Measurements from ENCODE around the gene EIF2S1.
A peak's percentile ranks its signal among the peaks of the same experiment; 100 is the strongest.
"Not testable (repeated sequence)": the region's sequence is repeated elsewhere in the genome, so short reads cannot be mapped to it uniquely, and the experiment has no call there.

Gene EIF2S1

GRCh38 chr14:67359775-67360469 lies at the start of gene EIF2S1, which contains the start of gene ATP6V1D:
Gene EIF2S1 (plus strand): TSS chr14:67360328. CDS start chr14:67364768, 4,440 bp downstream.
Gene ATP6V1D (minus strand): TSS chr14:67359804. CDS start chr14:67359698, 106 bp downstream.
- peak; percentile 100 for DNase-seq (ENCODE audit: low read depth)

DNA sequence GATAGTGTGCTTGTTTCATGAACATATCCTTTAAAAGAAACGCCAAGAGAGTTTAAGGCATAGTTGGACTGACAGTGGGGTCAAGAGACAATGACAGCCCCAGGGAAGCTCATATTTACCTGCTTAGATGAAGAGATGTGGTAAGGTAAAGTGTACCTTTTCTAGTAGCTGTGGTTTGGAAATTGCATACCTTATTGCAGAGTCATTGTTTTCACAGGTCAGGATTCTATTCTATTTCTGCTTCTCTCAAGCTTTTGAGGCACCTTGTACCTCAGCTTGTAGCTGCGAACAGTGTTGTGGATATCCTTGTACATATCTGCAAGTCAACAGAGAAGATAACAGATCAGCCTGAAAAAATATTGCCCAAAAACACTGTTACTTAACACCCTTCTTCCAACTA lies 48.3 kb upstream of the EIF2S1 start:
- DNase-seq (ENCODE audit: low read depth): no peak

- no peak for DNase-seq (ENCODE audit: low read depth)
These were observed 47.0 kb upstream of the EIF2S1 start for GRCh38 chr14:67313153-67313552.

DNA sequence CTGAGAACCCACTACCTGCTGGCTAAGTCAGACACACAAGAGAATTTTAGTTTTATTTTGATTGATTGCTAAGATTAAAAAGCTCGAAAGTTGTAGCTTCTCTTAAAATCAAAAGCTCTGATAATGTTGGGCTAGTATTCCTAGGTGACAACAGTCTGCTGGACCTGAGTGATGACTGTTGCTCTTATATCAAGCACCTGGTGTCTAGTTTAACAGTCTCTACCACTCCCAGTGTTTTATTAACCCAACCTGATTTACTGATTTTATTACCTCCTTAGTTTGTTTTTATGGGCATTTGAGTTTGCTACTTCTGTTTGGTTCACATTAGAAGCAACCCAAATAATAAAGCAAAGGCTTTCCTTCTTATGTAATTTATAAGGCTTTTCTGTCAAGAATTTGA lies 42.3 kb upstream of the EIF2S1 start:
- no peak for DNase-seq (ENCODE audit: low read depth)

DNA sequence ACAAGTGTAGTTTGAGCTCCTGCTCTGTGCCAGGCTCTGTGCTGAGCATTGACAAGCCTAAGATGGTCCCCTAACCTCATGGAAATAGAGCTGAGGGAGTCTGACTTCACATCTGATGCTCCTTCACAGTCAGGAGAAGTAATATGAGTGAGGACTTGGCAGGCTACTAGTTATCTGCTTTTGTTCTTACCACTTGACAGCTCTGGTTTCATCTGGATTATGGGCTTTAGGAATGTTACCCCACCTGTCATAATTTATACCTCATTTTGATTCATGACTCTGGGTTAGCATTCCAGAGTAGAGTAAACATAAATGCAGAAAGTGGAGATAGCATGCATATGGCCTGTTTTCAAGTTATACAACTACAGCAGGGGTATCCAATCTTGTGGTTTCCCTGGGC lies 41.0 kb upstream of the EIF2S1 start:
- no peak for DNase-seq (ENCODE audit: low read depth)

DNA sequence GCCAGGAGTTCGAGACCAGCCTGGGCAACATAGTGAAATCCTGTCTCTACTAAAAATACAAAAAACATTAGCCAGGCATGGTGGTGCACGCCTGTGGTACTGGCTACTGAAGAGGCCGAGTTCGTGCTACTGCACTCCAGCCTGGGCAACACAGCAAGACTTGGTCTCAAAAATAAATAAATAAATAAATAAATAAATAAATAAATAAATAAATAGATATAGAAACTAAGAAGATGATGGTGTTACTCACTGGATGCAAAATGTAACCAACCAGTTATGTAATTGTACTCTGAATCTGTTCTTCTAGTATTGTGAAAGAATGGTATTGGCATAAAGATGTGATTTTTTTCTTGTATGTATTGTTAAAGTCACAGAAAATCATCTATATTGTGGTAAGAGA lies 30.5 kb upstream of the EIF2S1 start:
- DNase-seq (ENCODE audit: low read depth): not testable (repeated sequence)

DNA sequence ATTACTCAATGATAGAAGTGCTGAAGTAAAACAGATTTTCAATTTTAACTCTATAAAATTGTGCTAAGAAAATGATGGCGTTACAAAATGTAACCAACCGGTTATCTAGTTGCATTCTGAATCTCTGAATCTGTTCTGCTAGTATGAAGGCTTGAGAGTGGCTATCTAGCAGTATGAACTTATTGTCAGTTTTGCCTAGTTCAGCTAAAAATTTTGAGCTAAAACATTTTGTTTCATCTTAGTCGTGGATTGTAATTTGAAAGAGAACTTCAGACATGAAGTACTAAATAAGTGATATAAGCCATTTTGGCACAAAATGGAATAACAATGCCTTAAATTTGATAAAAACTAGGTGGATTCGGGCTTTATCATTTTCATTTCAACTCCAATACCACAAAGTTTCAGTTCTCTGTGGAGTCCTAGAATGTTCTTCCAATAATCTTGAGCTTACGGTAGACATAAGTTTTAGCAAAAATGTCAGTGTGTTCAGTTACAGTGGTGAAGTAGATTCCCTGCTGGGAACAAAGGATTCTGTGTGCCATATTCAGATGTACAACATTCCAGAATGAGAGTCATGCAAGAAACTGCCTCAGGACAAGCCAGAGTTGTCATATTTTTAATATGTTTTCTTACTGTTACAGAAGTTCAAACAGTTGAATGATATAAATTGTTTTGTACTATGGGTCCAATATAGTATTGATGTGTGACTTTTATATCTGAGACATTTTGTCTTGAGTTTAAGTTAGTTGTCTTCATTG lies 28.6 kb upstream of the EIF2S1 start:
- no peak for DNase-seq (ENCODE audit: low read depth)

DNA sequence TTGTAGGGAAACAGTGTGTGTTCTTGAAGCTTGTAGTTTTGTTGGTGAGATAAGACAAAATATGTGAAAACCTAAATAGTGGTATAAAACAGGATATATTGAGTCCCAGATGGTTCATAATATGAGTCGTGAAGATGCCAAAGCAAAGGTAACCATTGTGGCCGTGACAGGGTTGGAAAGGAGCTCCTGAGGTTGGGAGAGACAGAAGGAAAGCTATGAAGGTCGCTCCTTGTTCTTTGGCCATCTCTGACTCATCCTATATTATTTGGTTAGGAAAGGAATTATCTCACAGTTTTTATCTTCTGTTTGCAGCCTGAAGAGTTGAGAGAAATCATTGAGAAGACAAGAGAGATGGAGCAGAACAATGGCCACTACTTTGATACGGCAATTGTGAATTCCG lies 27.7 kb upstream of the EIF2S1 start:
- no peak for DNase-seq (ENCODE audit: low read depth)

GRCh38 chr14:67335781-67336180 lies 24.3 kb upstream of the EIF2S1 start:
- DNase-seq (ENCODE audit: low read depth): no peak

DNA sequence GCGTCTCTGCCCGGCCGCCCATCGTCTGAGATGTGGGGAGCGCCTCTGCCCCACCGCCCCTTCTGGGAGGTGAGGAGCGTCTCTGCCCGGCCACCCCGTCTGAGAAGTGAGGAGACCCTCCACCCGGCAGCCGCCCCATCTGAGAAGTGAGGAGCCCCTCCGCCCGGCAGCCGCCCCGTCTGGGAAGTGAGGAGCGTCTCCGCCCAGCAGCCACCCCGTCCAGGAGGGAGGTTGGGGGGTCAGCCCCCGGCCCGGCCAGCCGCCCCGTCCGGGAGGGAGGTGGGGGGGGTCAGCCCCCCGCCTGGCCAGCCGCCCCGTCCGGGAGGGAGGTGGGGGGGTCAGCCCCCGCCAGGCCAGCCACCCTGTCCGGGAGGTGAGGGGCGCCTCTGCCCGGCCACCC lies 18.9 kb upstream of the EIF2S1 start:
- DNase-seq (ENCODE audit: low read depth): not testable (repeated sequence)

DNA sequence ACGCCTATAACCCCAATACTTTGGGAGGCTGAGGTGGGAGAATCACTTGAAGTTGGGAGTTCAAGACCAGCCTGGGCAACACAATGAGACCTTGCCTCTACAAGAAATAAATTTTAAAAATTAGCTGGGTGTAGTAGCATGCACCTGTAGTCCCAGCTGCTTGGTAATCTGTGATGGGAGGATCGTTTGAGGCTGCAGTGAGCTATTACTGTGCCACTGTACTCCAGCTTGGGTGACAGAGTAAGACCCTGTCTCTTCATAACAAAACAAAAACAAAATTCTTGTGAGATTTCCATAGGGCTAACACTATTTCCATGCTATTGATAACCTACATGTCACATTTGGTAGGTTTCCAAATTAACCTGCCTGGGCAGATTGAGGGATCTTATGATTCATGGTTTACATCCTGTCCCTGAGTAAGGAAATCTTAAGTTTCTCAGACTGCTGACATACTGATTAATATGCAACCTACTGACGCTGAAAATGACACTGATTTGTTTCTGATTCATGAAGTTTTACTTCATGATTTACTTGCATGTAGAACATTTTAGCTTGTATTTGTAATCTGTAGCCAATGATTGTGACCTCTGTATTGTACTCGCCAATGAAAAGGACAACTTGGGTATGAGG lies 16.4 kb upstream of the EIF2S1 start:
- no peak for DNase-seq (ENCODE audit: low read depth)

DNA sequence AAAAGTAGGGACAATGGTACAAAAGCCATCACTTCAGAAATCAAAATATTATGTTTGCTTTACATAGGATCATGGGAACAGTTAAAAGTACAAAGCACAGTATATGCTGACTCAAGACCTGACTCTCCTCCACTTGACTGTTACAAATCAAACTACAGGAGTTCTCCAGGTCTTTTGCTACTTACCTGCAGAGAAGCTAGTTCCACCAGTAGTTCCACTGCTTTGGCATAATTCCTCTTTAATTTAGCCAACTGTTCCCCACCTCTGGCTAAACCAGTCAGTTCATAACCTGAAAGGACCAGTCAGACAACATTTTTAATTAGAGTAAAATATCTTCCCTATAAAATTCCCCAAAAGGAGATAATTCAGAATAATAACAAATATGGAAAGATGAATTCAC lies 14.5 kb upstream of the EIF2S1 start:
- DNase-seq (ENCODE audit: low read depth): no peak

DNA sequence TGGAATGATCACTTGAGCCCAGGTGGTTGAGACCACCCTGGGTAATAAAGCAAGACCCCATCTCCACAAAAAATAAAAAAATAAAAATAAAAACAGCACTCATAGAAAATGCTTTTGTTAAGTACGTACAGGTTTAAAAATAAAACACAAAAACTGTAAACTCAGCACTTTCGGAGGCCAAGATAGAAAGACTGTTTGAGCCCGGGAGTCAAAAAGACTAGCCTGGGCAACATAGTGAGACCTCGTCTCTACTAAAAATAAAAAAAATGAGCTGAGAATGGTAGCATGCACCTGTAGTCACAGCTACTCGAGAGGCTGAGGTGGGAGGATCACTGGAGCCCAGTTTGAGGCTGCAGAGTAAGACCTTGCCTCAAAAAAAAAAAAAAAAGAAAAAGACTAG lies 8.1 kb upstream of the EIF2S1 start:
- DNase-seq (ENCODE audit: low read depth): no peak

DNA sequence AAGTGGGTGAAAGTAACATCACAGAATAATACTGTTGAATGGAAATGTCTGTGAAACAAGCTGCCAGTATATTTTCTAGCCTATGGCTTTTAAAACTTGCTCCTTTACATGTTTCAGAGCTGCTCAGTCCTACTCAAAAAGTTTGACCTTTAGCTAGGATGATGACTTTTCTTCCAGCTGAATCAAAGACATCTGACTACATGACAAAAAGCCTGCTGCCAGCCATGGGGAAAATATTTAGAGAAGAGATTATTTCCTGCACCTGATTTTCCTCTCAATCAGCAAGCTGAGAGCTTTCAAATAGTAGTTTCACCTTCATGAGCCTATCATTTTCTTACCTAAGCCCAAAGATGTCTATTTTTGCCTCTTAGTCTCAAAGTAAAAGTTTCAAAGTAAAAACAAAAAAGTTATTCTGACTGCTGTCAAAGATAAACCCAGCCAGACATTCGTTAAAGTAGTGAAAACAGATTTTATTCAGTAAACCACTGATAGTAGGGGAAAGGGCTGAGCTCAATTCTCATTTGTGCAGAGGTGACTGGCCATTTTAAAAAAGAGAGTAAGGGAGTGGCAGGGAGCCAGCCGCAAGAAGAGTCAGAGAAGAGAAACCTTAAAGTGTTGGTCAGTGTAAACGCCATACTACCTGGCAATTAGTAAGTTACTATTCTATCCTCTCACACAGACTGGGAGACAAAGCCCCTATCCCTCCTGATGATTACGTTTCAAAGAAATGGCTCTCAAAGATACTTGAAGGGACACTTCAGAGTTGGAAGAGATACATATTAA lies 2.8 kb upstream of the EIF2S1 start:
- no peak for DNase-seq (ENCODE audit: low read depth)

DNA sequence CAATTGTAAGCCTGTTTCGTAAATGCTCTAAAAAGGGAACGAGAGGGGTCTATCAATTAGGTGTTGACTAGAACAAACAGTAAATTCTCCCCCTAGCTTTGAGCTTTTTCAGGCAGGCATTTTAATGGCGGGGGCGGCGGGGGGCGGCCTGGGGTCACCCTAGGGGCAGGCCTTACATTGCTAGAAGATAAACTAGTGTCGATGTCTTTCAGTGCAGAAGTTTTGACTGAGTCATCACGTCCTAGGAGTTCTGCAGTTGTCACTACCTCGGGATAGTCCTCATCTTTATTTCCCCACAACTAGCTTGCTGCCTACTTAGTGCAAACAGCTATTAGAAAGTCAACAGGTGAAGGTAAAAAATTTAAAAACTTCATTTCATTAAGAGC lies 2.2 kb upstream of the EIF2S1 start:
- no peak for DNase-seq (ENCODE audit: low read depth)

DNA sequence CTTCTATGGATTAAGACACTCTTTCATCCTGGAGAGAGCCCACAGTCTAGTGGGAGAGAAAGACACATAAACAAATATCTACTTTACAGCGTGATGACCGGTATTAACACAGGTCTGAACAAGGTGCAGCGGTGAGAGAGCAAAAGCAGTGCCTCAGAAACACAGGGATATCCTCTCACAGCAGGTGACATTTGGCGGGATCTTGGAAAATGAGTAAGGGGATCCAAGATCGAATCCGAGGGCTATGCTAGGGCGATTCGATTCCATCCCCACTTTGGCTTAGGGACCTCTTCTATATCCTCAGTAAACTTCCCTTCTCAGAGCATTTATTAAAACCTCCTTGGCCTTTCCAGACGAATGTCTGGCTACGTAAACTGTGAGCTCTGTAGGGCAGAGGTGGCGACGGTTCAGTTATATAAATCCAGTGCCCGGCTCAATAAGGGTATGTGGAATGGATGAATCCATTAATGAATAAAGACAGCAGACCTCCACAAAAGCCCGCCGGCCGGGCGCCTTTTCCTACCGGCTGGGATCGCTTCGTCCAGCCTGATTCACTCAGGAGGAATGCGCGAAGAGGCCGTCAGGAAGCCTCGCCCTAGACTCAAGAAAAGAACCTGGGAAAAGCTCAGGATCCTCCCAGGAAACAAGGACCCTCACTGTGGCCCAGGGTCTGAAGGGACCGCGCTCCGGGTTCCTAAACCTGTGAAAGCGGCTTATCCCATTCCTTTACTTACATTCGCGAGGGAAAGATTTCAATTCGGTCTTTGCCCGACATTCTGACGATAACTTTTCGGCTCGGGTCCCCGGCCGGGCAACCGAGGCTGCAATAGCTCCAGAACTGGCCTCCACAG lies 979 bp upstream of the EIF2S1 start:
- no peak for DNase-seq (ENCODE audit: low read depth)

GRCh38 chr14:67360470-67361206 lies 510 bp downstream of the EIF2S1 start:
- no peak for DNase-seq (ENCODE audit: low read depth)

DNA sequence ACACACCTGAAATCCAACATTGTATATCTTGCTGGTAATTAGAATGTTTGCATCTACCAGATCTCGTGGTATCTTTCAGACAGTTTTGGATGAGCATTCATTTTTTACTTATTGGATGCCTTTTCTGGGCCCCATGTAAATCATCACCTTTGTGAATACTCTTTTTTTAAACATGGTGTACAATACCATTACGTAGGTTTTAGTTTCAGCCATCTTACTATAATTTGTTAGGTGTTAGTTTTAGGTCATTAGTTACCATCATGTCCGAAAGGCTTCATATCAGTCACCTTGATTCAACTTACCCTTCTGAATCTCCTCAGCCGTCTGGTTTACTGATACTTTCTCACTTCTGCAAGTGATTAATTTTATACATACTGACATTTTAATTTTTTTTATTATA lies 5.3 kb downstream of the EIF2S1 start:
- no peak for DNase-seq (ENCODE audit: low read depth)

DNA sequence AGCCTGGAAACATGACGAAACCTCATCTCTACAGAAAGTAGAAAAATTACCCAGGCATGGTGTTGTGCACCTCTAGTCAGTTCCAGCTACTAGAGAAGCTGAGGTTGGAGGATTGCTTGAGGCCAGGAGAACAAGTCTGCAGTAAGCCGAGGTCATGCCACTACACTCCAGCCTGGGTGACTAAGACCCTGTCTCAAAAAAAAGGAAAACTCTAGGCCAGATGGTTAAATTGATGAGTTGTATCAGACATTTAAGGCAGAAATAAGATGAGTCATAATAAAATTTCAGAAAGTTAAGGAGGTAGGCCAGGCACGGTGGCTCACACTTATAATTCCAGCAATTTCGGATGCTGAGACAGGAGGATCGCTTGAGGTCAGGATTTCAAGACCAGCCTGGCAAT lies 10.7 kb downstream of the EIF2S1 start:
- no peak for DNase-seq (ENCODE audit: low read depth)

- no peak for DNase-seq (ENCODE audit: low read depth)
These were observed 11.4 kb downstream of the EIF2S1 start for GRCh38 chr14:67371247-67372148.

Measured in activated gamma-delta T cell treated with anti-CD3 and anti-CD28 coated beads, Interleukin-2, amount 50 U/mL, for 16 hours (primary cell).